KMS-11 (cell line): ENCODE measurements around the gene KRTAP21-2.

Source experiments
- H2AFZ ChIP-seq: fragments of 200-600 bp; sonication (generic); 2 replicates; pipeline ENCODE4 v1.6.1; 2016; ENCODE audit warnings: antibody characterized with exemption, mixed run types, low read depth
- H3K27ac ChIP-seq: fragments of 200-600 bp; sonication (generic); 2 replicates; pipeline ENCODE4 v1.6.1; 2016; ENCODE audit warnings: mild to moderate bottlenecking, mixed run types
- H3K27me3 ChIP-seq: fragments of 200-600 bp; sonication (generic); 2 replicates; pipeline ENCODE4 v1.6.1; 2017; ENCODE audit warnings: mild to moderate bottlenecking, low read depth, mixed run types, moderate library complexity; ENCODE audit not compliant: insufficient read depth
- H3K36me3 ChIP-seq: fragments of 200-600 bp; sonication (generic); 2 replicates; pipeline ENCODE4 v1.6.1; 2017; ENCODE audit warnings: mild to moderate bottlenecking, mixed run types; ENCODE audit not compliant: insufficient read depth
- H3K4me1 ChIP-seq: fragments of 200-600 bp; sonication (generic); 2 replicates; pipeline ENCODE4 v1.6.1; 2016; ENCODE audit warnings: mild to moderate bottlenecking, low read depth, mixed run types; ENCODE audit not compliant: poor library complexity, severe bottlenecking
- H3K4me2 ChIP-seq: fragments of 200-600 bp; sonication (generic); 2 replicates; pipeline ENCODE4 v1.7.0; 2016; ENCODE audit warnings: mild to moderate bottlenecking, mixed run types
- H3K4me3 ChIP-seq: fragments of 200-600 bp; sonication (generic); IDR thresholded peaks from 2 replicates; pipeline ENCODE4 v1.6.1; 2017; ENCODE audit warnings: low read depth, low read length, mixed read lengths; ENCODE audit not compliant: insufficient read depth
- H3K79me2 ChIP-seq: fragments of 200-600 bp; sonication (generic); 2 replicates; pipeline ENCODE4 v1.6.1; 2016; ENCODE audit warnings: low read depth, mixed run types; ENCODE audit not compliant: insufficient read depth
- H3K9ac ChIP-seq: fragments of 200-600 bp; sonication (generic); 2 replicates; pipeline ENCODE4 v1.6.1; 2016; ENCODE audit warnings: mild to moderate bottlenecking, mixed run types
- H4K20me1 ChIP-seq: fragments of 200-600 bp; sonication (generic); 2 replicates; pipeline ENCODE4 v1.6.1; 2016; ENCODE audit warnings: mild to moderate bottlenecking, mixed run types; ENCODE audit not compliant: insufficient read depth
- CTCF ChIP-seq: fragments of 200-600 bp; sonication (generic); conservative IDR thresholded peaks from 2 replicates; pipeline ENCODE4 v1.6.1; 2017; ENCODE audit warnings: low read depth, mild to moderate bottlenecking, antibody characterized with exemption, low read length, moderate library complexity, mixed read lengths

The KRTAP21-2 gene

GRCh38 chr21:30747159-30747558 lies at the start of gene KRTAP21-2:
KRTAP21-2 (minus strand) TSS chr21:30747259; CDS start chr21:30747202, 57 bp downstream.
- H3K36me3 ChIP-seq: no peaks in the 10 kb centered on the region
- no peak within 1 kb of the TSS for H3K4me2 ChIP-seq
- no peaks in the 10 kb centered on the region for H3K4me1 ChIP-seq
- H3K9ac ChIP-seq: no peak within 1 kb of the TSS
- no peak within 1 kb of the TSS for H3K27ac ChIP-seq
- H2AFZ ChIP-seq: no peak within 1 kb of the TSS
- no peaks in the 10 kb centered on the region for H3K79me2 ChIP-seq
- no peaks in the 10 kb centered on the region for H3K27me3 ChIP-seq
- TF ChIP-seq CTCF: no peak
- H3K4me3 ChIP-seq: no peak within 1 kb of the TSS
- no peaks in the 10 kb centered on the region for H4K20me1 ChIP-seq

GRCh38 chr21:30793581-30794314 lies 46.7 kb upstream of the KRTAP21-2 start:
- H3K4me3 ChIP-seq: no peak overlapping the region
- H3K4me2 ChIP-seq: no peak overlapping the region
- no peaks in the 10 kb centered on the region for H3K79me2 ChIP-seq
- no peaks in the 10 kb centered on the region for H3K36me3 ChIP-seq
- TF ChIP-seq CTCF: no peak
- no peak overlapping the region for H2AFZ ChIP-seq
- H3K9ac ChIP-seq: no peak overlapping the region
- no peaks in the 10 kb centered on the region for H4K20me1 ChIP-seq
- no peaks in the 10 kb centered on the region for H3K27me3 ChIP-seq
- H3K27ac ChIP-seq: no peak overlapping the region
- H3K4me1 ChIP-seq: peaks cover 4% of the 10 kb centered on the region

- Histone ChIP-seq H3K4me3 (no peak overlapping the region), H3K4me2 (no peak overlapping the region), H3K79me2 (no peaks in the 10 kb centered on the region), H3K36me3 (no peaks in the 10 kb centered on the region), H3K27me3 (no peaks in the 10 kb centered on the region), H3K27ac (no peak overlapping the region), H3K4me1 (no peaks in the 10 kb centered on the region), H3K9ac (no peak overlapping the region), H2AFZ (no peak overlapping the region), H4K20me1 (no peaks in the 10 kb centered on the region)
- no peak for TF ChIP-seq CTCF
These were observed 32.2 kb upstream of the KRTAP21-2 start for GRCh38 chr21:30779249-30779648.

- Histone ChIP-seq H4K20me1 (no peaks in the 10 kb centered on the region), H3K4me2 (no peak overlapping the region), H3K36me3 (no peaks in the 10 kb centered on the region), H2AFZ (no peak overlapping the region), H3K9ac (no peak overlapping the region), H3K4me3 (no peak overlapping the region), H3K27ac (no peak overlapping the region), H3K27me3 (no peaks in the 10 kb centered on the region), H3K4me1 (no peaks in the 10 kb centered on the region), H3K79me2 (no peaks in the 10 kb centered on the region)
- no peak for TF ChIP-seq CTCF
These were observed 22.8 kb upstream of the KRTAP21-2 start for GRCh38 chr21:30769724-30770431.
